HEK293 (cell line): ENCODE measurements around the gene DCAF10.
A peak's percentile ranks its signal among the peaks of the same experiment; 100 is the strongest.

Source experiments
- CTCF ChIA-PET: fragments of 350-600 bp; formaldehyde crosslinking; extraction: SDS; loops from one replicate; lab custom pipeline; 2021; ENCODE audit warnings: antibody characterized with exemption; lab: Yijun Ruan, JAX
- POLR2A ChIA-PET: fragments of 300-600 bp; formaldehyde crosslinking; extraction: SDS; loops from one replicate; lab custom pipeline; 2020; ENCODE audit warnings: antibody characterized with exemption, inconsistent platforms; lab: Yijun Ruan, JAX
- H3K27ac ChIP-seq: fragments of 200-500 bp; sonication (Bioruptor generic); 2 replicates; pipeline ENCODE4 v1.5.1; 2014; ENCODE audit warnings: low read depth, low read length, control low read depth, inconsistent platforms; ENCODE audit errors: extremely low read depth
- H3K36me3 ChIP-seq, 2 experiments: fragments of 200-500 bp in 1 of 2; sonication (Bioruptor generic) in 1 of 2; 1 replicate in 1 of 2; 2 replicates in 1 of 2; pipeline ENCODE4 v1.5.1; 2014 to 2017; ENCODE audit warnings: inconsistent platforms in 2 of 2, low read length in 2 of 2; ENCODE audit not compliant: control insufficient read depth in 2 of 2, insufficient read depth in 1 of 2
- H3K4me1 ChIP-seq: fragments of 200-500 bp; sonication (Bioruptor generic); 2 replicates; pipeline ENCODE4 v1.5.1; 2014; ENCODE audit warnings: mild to moderate bottlenecking, low read length, inconsistent platforms; ENCODE audit not compliant: control insufficient read depth, insufficient read depth
- H3K4me3 ChIP-seq: 2 replicates; pipeline ENCODE4 v1.5.1; 2011; ENCODE audit warnings: low read depth, mild to moderate bottlenecking, control low read depth, low read length, moderate library complexity
- H3K9me3 ChIP-seq: fragments of 200-500 bp; sonication (Bioruptor generic); 2 replicates; pipeline ENCODE4 v1.5.1; 2014; ENCODE audit warnings: low read depth, low read length, inconsistent platforms; ENCODE audit not compliant: control insufficient read depth, insufficient read depth
- SCRT2 ChIP-seq: fragments of 450-650 bp; formaldehyde crosslinking; IDR thresholded peaks from 2 replicates; pipeline ENCODE4 v1.5.1; 2016; ENCODE audit warnings: missing biosample characterization, missing genetic modification characterization
- ZNF202 ChIP-seq: fragments of 450-650 bp; formaldehyde crosslinking; IDR thresholded peaks from 2 replicates; pipeline ENCODE4 v1.5.1; 2016; ENCODE audit warnings: missing biosample characterization, missing genetic modification characterization, borderline replicate concordance
- ZNF544 ChIP-seq: fragments of 450-650 bp; formaldehyde crosslinking; IDR thresholded peaks from 2 replicates; pipeline ENCODE4 v1.5.0; 2017; ENCODE audit warnings: missing biosample characterization, missing genetic modification characterization
- ZNF768 ChIP-seq: fragments of 450-650 bp; formaldehyde crosslinking; IDR thresholded peaks from 2 replicates; pipeline ENCODE4 v1.5.1; 2018; ENCODE audit warnings: missing biosample characterization, mild to moderate bottlenecking, missing genetic modification characterization
- ZNF785 ChIP-seq: fragments of 450-650 bp; formaldehyde crosslinking; IDR thresholded peaks from 2 replicates; pipeline ENCODE4 v1.5.1; 2016; ENCODE audit warnings: missing biosample characterization, missing genetic modification characterization
- TF ChIP-seq, protein P1 (sequence below): fragments of 450-650 bp; formaldehyde crosslinking; IDR thresholded peaks from 2 replicates; pipeline ENCODE4 v1.5.1; 2016; ENCODE audit warnings: missing biosample characterization, missing genetic modification characterization
- TF ChIP-seq, protein P2 (sequence below): fragments of 450-650 bp; formaldehyde crosslinking; IDR thresholded peaks from 2 replicates; pipeline ENCODE4 v1.5.1; 2016; ENCODE audit warnings: missing biosample characterization, missing genetic modification characterization
- TF ChIP-seq, protein P3 (sequence below): fragments of 450-650 bp; formaldehyde crosslinking; conservative IDR thresholded peaks from 2 replicates; pipeline ENCODE4 v1.5.1; 2016; ENCODE audit warnings: low read depth, missing biosample characterization, missing genetic modification characterization
- TF ChIP-seq, protein P4 (sequence below): fragments of 450-650 bp; formaldehyde crosslinking; IDR thresholded peaks from 2 replicates; pipeline ENCODE4 v1.5.1; 2016; ENCODE audit warnings: missing biosample characterization, missing genetic modification characterization
- TF ChIP-seq, protein P5 (sequence below): fragments of 450-650 bp; formaldehyde crosslinking; IDR thresholded peaks from 2 replicates; pipeline ENCODE4 v1.5.1; 2016; ENCODE audit warnings: missing biosample characterization, missing genetic modification characterization
- TF ChIP-seq, protein P6 (sequence below): fragments of 450-650 bp; formaldehyde crosslinking; IDR thresholded peaks from 2 replicates; pipeline ENCODE4 v1.5.1; 2016; ENCODE audit warnings: missing biosample characterization, missing genetic modification characterization
- TF ChIP-seq, protein P7 (sequence below): fragments of 450-650 bp; formaldehyde crosslinking; IDR thresholded peaks from 2 replicates; pipeline ENCODE4 v1.5.1; 2016; ENCODE audit warnings: missing biosample characterization, missing genetic modification characterization
- TF ChIP-seq, protein P8 (sequence below): fragments of 450-650 bp; formaldehyde crosslinking; IDR thresholded peaks from 2 replicates; pipeline ENCODE4 v1.5.1; 2016; ENCODE audit warnings: missing biosample characterization, missing genetic modification characterization, borderline replicate concordance

Gene DCAF10

DNA sequence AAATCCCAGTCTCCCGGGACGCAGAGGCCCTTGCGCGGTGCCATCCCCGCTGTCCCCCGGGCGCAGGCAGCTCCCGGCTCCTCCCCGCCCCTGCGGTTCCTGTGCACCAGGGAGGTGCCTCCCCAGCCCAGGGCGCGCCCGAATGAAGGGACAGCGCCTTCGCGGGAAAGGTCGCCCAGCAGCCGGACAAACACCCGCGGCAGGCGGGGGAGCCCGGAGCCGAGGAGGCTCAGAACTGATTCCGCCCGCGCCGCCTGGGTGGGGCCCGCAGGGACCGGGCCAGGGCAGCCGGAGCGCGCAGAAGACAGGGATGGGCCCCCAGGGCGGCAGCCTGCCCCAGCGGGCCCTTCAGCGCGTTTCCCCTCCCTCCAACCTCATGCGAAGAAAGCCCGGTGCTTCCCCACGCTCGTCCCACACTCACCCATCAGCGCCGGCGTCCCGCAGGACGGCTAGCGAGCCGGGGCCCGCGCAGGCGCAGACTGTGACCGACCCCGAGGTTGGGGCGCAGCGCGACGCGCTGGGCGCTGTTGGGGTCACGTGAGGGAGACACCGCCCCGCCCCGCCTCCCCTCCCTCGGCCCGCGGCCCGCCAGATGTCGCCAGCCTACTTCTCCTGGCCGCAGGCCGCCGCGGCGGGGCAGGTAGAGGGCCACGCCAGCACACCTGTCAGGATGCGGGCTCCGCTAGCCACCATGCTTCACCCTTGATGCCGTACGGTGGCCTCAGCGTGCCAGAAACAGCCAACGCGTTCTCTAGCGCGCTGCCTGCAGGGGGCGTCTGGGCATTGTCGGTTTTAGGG is 103.2 kb downstream of the DCAF10 start, which contains the start of gene SLC25A51 (continued):
- TF ChIP-seq, protein P1, sequence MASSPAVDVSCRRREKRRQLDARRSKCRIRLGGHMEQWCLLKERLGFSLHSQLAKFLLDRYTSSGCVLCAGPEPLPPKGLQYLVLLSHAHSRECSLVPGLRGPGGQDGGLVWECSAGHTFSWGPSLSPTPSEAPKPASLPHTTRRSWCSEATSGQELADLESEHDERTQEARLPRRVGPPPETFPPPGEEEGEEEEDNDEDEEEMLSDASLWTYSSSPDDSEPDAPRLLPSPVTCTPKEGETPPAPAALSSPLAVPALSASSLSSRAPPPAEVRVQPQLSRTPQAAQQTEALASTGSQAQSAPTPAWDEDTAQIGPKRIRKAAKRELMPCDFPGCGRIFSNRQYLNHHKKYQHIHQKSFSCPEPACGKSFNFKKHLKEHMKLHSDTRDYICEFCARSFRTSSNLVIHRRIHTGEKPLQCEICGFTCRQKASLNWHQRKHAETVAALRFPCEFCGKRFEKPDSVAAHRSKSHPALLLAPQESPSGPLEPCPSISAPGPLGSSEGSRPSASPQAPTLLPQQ (tag by site-specific recombination): peak; percentile 95
- TF ChIP-seq, protein P2, sequence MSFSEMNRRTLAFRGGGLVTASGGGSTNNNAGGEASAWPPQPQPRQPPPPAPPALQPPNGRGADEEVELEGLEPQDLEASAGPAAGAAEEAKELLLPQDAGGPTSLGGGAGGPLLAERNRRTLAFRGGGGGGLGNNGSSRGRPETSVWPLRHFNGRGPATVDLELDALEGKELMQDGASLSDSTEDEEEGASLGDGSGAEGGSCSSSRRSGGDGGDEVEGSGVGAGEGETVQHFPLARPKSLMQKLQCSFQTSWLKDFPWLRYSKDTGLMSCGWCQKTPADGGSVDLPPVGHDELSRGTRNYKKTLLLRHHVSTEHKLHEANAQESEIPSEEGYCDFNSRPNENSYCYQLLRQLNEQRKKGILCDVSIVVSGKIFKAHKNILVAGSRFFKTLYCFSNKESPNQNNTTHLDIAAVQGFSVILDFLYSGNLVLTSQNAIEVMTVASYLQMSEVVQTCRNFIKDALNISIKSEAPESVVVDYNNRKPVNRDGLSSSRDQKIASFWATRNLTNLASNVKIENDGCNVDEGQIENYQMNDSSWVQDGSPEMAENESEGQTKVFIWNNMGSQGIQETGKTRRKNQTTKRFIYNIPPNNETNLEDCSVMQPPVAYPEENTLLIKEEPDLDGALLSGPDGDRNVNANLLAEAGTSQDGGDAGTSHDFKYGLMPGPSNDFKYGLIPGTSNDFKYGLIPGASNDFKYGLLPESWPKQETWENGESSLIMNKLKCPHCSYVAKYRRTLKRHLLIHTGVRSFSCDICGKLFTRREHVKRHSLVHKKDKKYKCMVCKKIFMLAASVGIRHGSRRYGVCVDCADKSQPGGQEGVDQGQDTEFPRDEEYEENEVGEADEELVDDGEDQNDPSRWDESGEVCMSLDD: peak; percentile 93
- TF ChIP-seq ZNF202 (tag by site-specific recombination): no peak
- TF ChIP-seq, protein P3, sequence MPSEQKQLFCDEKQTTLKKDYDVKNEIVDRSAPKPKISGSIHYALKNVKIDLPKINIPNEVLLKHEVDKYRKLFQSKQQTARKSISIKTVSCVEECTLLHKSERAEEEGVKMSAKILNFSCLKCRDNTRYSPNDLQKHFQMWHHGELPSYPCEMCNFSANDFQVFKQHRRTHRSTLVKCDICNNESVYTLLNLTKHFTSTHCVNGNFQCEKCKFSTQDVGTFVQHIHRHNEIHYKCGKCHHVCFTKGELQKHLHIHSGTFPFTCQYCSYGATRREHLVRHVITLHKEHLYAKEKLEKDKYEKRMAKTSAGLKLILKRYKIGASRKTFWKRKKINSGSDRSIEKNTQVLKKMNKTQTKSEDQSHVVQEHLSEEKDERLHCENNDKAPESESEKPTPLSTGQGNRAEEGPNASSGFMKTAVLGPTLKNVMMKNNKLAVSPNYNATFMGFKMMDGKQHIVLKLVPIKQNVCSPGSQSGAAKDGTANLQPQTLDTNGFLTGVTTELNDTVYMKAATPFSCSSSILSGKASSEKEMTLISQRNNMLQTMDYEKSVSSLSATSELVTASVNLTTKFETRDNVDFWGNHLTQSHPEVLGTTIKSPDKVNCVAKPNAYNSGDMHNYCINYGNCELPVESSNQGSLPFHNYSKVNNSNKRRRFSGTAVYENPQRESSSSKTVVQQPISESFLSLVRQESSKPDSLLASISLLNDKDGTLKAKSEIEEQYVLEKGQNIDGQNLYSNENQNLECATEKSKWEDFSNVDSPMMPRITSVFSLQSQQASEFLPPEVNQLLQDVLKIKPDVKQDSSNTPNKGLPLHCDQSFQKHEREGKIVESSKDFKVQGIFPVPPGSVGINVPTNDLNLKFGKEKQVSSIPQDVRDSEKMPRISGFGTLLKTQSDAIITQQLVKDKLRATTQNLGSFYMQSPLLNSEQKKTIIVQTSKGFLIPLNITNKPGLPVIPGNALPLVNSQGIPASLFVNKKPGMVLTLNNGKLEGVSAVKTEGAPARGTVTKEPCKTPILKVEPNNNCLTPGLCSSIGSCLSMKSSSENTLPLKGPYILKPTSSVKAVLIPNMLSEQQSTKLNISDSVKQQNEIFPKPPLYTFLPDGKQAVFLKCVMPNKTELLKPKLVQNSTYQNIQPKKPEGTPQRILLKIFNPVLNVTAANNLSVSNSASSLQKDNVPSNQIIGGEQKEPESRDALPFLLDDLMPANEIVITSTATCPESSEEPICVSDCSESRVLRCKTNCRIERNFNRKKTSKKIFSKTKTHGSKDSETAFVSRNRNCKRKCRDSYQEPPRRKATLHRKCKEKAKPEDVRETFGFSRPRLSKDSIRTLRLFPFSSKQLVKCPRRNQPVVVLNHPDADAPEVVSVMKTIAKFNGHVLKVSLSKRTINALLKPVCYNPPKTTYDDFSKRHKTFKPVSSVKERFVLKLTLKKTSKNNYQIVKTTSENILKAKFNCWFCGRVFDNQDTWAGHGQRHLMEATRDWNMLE (tag by site-specific recombination): peak; percentile 27; the same call in 1 of the 2 replicates
- TF ChIP-seq, protein P4, sequence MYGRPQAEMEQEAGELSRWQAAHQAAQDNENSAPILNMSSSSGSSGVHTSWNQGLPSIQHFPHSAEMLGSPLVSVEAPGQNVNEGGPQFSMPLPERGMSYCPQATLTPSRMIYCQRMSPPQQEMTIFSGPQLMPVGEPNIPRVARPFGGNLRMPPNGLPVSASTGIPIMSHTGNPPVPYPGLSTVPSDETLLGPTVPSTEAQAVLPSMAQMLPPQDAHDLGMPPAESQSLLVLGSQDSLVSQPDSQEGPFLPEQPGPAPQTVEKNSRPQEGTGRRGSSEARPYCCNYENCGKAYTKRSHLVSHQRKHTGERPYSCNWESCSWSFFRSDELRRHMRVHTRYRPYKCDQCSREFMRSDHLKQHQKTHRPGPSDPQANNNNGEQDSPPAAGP (tag by site-specific recombination): peak; percentile 82

DNA sequence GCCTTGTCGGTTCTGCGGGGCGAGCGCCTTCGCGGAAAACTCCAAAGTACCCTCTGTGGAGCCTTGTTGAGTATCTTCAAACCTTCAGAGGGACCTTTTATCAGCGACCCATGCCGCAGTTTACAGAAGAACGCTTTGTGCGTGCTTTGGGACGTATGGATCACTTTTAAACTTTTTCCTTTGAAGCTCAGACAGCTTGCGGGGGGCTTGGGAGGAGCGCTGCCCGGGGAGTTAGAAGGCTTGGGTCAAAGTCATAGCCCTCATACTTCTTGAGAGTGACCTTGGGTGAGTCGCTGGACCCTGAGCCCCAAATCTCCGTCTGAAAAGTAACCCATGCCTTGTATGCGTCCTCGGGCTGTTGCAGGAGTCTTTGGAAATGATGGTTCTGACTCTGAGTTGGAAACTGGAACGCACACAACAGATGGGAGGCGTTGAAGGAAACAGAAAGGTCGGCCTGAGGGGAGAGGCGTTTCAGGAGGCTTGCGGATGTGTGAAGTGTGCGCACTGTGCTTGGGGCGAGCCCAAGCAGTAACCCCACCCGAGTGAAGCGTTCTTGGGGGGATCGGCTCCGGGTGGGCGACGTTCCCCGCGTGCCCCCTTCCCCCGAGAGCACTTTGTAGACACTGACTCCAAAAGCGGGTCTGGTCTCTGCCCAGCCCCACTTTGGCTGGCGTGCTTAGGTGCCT is 104.0 kb downstream of the DCAF10 start:
- Histone ChIP-seq H3K4me3 (peak overlapping the region; percentile 84), H3K4me1 (no peaks in the 10 kb centered on the region), H3K27ac (peak overlapping the region; percentile 67), H3K9me3 (no peaks in the 10 kb centered on the region), H3K36me3 (peaks cover under 1 to 6% of the 10 kb centered on the region in 2 experiments; a peak in 1 of 3 replicates)
- ChIA-PET POLR2A (interaction anchor here (1.9 kb wide), 1 partner anchor 104 kb away, joined by 4 read pairs; the partner anchor contains the start of gene DCAF10), CTCF (interaction anchor here (0.6 to 2.5 kb wide), 9 partner anchors 9 to 456 kb away, joined by 3 to 8 read pairs (median 4); no protein-coding TSS in a partner anchor)
- TF ChIP-seq, protein P5, sequence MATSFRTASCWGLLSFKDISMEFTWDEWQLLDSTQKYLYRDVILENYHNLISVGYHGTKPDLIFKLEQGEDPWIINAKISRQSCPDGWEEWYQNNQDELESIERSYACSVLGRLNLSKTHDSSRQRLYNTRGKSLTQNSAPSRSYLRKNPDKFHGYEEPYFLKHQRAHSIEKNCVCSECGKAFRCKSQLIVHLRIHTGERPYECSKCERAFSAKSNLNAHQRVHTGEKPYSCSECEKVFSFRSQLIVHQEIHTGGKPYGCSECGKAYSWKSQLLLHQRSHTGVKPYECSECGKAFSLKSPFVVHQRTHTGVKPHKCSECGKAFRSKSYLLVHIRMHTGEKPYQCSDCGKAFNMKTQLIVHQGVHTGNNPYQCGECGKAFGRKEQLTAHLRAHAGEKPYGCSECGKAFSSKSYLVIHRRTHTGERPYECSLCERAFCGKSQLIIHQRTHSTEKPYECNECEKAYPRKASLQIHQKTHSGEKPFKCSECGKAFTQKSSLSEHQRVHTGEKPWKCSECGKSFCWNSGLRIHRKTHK (tag by site-specific recombination): no peak
- no peak for TF ChIP-seq ZNF768 (tag by site-specific recombination)
- TF ChIP-seq, protein P6, sequence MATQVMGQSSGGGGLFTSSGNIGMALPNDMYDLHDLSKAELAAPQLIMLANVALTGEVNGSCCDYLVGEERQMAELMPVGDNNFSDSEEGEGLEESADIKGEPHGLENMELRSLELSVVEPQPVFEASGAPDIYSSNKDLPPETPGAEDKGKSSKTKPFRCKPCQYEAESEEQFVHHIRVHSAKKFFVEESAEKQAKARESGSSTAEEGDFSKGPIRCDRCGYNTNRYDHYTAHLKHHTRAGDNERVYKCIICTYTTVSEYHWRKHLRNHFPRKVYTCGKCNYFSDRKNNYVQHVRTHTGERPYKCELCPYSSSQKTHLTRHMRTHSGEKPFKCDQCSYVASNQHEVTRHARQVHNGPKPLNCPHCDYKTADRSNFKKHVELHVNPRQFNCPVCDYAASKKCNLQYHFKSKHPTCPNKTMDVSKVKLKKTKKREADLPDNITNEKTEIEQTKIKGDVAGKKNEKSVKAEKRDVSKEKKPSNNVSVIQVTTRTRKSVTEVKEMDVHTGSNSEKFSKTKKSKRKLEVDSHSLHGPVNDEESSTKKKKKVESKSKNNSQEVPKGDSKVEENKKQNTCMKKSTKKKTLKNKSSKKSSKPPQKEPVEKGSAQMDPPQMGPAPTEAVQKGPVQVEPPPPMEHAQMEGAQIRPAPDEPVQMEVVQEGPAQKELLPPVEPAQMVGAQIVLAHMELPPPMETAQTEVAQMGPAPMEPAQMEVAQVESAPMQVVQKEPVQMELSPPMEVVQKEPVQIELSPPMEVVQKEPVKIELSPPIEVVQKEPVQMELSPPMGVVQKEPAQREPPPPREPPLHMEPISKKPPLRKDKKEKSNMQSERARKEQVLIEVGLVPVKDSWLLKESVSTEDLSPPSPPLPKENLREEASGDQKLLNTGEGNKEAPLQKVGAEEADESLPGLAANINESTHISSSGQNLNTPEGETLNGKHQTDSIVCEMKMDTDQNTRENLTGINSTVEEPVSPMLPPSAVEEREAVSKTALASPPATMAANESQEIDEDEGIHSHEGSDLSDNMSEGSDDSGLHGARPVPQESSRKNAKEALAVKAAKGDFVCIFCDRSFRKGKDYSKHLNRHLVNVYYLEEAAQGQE: no peak
- TF ChIP-seq ZNF544 (tag by site-specific recombination): no peak
- TF ChIP-seq, protein P7, sequence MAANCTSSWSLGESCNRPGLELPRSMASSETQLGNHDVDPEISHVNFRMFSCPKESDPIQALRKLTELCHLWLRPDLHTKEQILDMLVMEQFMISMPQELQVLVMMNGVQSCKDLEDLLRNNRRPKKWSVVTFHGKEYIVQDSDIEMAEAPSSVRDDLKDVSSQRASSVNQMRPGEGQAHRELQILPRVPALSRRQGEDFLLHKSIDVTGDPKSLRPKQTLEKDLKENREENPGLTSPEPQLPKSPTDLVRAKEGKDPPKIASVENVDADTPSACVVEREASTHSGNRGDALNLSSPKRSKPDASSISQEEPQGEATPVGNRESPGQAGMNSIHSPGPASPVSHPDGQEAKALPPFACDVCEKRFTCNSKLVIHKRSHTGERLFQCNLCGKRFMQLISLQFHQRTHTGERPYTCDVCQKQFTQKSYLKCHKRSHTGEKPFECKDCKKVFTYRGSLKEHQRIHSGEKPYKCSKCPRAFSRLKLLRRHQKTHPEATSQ (tag by site-specific recombination): no peak
- TF ChIP-seq, protein P8, sequence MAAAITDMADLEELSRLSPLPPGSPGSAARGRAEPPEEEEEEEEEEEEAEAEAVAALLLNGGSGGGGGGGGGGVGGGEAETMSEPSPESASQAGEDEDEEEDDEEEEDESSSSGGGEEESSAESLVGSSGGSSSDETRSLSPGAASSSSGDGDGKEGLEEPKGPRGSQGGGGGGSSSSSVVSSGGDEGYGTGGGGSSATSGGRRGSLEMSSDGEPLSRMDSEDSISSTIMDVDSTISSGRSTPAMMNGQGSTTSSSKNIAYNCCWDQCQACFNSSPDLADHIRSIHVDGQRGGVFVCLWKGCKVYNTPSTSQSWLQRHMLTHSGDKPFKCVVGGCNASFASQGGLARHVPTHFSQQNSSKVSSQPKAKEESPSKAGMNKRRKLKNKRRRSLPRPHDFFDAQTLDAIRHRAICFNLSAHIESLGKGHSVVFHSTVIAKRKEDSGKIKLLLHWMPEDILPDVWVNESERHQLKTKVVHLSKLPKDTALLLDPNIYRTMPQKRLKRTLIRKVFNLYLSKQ (tag by site-specific recombination): no peak
- 0 out of 2 replicates have a peak, but pooled peaks have one; percentile 7 for TF ChIP-seq SCRT2 (tag by site-specific recombination)
- TF ChIP-seq ZNF785: no peak
